Measurements from ENCODE around the gene MATN4. TPM values are rescaled to one million over a fixed set of nuclear protein-coding genes. Genes with fewer than 3 reads are reported as not detected.
A peak's percentile ranks its signal among the peaks of the same experiment; 100 is the strongest.

MATN4 gene
- total RNA-seq, 1 donor from 2014 or later, result not detected

GRCh38 chr20:45258664-45259063, 49.4 kb downstream of the MATN4 start:
- Mint-ChIP-seq H3K27ac (no peak overlapping the region), H3K27me3 (peaks cover 31% of the 10 kb centered on the region), H3K36me3 (ENCODE audit: insufficient read depth) (no peaks in the 10 kb centered on the region)

GRCh38 chr20:45258259-45258658, 49.8 kb downstream of the MATN4 start:
- Mint-ChIP-seq H3K36me3 (ENCODE audit: insufficient read depth) (no peaks in the 10 kb centered on the region), H3K4me1 (ENCODE audit: low read depth) (no peaks in the 10 kb centered on the region), H3K27me3 (peaks cover 34% of the 10 kb centered on the region), H3K27ac (no peak overlapping the region), H3K9me3 (ENCODE audit: low read depth) (no peaks in the 10 kb centered on the region), H3K4me3 (ENCODE audit: low read depth) (no peak overlapping the region)
- DNase-seq (ENCODE audit: low spot score, unreplicated experiment), result no peak
- TF ChIP-seq, protein P1, sequence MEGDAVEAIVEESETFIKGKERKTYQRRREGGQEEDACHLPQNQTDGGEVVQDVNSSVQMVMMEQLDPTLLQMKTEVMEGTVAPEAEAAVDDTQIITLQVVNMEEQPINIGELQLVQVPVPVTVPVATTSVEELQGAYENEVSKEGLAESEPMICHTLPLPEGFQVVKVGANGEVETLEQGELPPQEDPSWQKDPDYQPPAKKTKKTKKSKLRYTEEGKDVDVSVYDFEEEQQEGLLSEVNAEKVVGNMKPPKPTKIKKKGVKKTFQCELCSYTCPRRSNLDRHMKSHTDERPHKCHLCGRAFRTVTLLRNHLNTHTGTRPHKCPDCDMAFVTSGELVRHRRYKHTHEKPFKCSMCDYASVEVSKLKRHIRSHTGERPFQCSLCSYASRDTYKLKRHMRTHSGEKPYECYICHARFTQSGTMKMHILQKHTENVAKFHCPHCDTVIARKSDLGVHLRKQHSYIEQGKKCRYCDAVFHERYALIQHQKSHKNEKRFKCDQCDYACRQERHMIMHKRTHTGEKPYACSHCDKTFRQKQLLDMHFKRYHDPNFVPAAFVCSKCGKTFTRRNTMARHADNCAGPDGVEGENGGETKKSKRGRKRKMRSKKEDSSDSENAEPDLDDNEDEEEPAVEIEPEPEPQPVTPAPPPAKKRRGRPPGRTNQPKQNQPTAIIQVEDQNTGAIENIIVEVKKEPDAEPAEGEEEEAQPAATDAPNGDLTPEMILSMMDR (IDR thresholded peaks at IDR 0.05; ENCODE audit: unreplicated experiment), result no peak

More at GRCh38 chr20:45258664-45259063, 49.4 kb downstream of the MATN4 start:
- no peaks in the 10 kb centered on the region for H3K9me3 Mint-ChIP-seq (ENCODE audit: low read depth)
- H3K4me3 Mint-ChIP-seq (ENCODE audit: low read depth), result no peak overlapping the region
- no peaks in the 10 kb centered on the region for H3K4me1 Mint-ChIP-seq (ENCODE audit: low read depth)
- no peak for DNase-seq (ENCODE audit: low spot score, unreplicated experiment)
- TF ChIP-seq, protein P1 (IDR thresholded peaks at IDR 0.05; ENCODE audit: unreplicated experiment), result no peak

DNA sequence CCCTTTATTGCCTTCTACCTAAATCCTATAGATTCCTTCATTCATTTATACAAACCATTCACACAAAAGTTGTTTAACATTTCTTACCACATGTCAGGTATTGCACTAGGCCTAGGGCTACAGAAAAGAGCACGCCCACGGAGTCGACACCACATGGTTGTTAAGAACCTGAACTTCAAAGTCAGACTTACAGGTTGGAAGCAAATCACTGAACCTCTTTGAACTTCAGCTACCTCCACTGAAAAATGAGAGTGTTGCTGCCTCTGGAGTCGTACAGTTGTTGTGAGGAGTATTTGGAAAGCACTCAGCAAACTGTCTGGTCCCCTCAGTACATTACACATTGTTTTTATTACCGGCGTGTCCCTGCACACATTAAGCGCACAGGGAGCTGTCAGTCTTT, 50.4 kb downstream of the MATN4 start:
- H3K4me1 Mint-ChIP-seq (ENCODE audit: low read depth), result no peaks in the 10 kb centered on the region
- H3K27ac Mint-ChIP-seq, result no peak overlapping the region
- TF ChIP-seq, protein P1 (IDR thresholded peaks at IDR 0.05; ENCODE audit: unreplicated experiment), result no peak
- no peaks in the 10 kb centered on the region for H3K9me3 Mint-ChIP-seq (ENCODE audit: low read depth)
- no peak overlapping the region for H3K4me3 Mint-ChIP-seq (ENCODE audit: low read depth)
- H3K36me3 Mint-ChIP-seq (ENCODE audit: insufficient read depth), result no peaks in the 10 kb centered on the region
- peaks cover 31% of the 10 kb centered on the region for H3K27me3 Mint-ChIP-seq
- DNase-seq (ENCODE audit: low spot score, unreplicated experiment), result no peak

- TF ChIP-seq, protein P1 (IDR thresholded peaks at IDR 0.05; ENCODE audit: unreplicated experiment), result no peak
- no peak for DNase-seq (ENCODE audit: low spot score, unreplicated experiment)
Observed at GRCh38 chr20:45257161-45257560, 50.9 kb downstream of the MATN4 start.

DNA sequence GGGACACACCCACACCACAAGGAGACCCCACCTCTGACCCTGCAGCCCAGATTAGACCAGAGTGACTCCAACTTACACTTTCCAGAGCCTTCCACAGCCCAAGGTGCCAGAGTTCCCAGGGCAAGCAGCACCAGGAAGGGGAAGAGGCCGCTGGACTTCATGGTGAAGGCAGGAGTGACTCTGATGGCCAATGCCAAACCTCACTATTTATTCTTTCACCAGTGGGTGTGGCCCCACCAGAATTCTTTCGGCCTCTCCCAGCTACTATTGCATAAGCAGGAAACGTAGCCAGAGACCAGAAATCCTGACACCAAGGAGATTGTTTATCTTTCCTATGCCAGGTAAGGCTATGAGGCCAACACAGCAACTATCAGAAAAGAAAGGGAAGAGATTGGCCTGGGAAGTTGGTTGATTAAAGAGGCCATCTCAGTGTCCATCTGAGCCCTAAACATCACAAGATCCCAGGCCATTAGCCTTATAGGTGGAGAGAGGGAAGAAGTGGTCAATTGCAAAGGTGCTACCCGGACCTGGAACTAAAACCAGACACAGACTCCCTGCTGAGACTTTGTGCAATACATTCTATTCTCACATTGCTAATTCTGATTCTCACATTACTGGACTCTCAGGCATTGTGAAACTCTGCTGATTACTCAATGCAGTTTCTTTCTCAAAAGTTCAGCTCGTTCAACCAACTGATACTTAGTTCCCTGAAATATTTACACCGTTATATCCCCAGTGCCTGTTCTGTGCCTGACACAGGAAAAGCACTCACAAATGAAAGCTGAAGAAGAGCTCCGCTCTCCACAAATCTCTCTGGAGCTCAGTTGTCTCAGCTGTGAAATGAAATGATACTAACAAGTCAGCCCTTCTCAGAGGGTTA, 53.5 kb downstream of the MATN4 start, which contains the start of gene SLPI:
Gene SLPI (minus strand): TSS at position 182 of the 880 bp plus-strand sequence. CDS start 21 bp downstream, at position 161.
- DNase-seq (ENCODE audit: low spot score, unreplicated experiment), result no peak
- no peak within 1 kb of the TSS for H3K4me3 Mint-ChIP-seq (ENCODE audit: low read depth)
- peaks cover 6% of the 10 kb centered on the region for H3K4me1 Mint-ChIP-seq (ENCODE audit: low read depth)
- H3K27ac Mint-ChIP-seq, result peak within 1 kb of the TSS; percentile 18
- no peaks in the 10 kb centered on the region for H3K36me3 Mint-ChIP-seq (ENCODE audit: insufficient read depth)
- TF ChIP-seq, protein P1 (IDR thresholded peaks at IDR 0.05; ENCODE audit: unreplicated experiment), result no peak
- H3K9me3 Mint-ChIP-seq (ENCODE audit: low read depth), result no peaks in the 10 kb centered on the region
- H3K27me3 Mint-ChIP-seq, result peaks cover 29% of the 10 kb centered on the region

More at GRCh38 chr20:45257161-45257560, 50.9 kb downstream of the MATN4 start:
- H3K36me3 Mint-ChIP-seq (ENCODE audit: insufficient read depth), result no peaks in the 10 kb centered on the region
- no peaks in the 10 kb centered on the region for H3K4me1 Mint-ChIP-seq (ENCODE audit: low read depth)
- H3K4me3 Mint-ChIP-seq (ENCODE audit: low read depth), result no peak overlapping the region
- H3K9me3 Mint-ChIP-seq (ENCODE audit: low read depth), result no peaks in the 10 kb centered on the region
- no peak overlapping the region for H3K27ac Mint-ChIP-seq
- H3K27me3 Mint-ChIP-seq, result peaks cover 32% of the 10 kb centered on the region
